ENCODE measurements around the gene ADPRM.
A peak's percentile ranks its signal among the peaks of the same experiment; 100 is the strongest.
"Not testable (repeated sequence)": the region's sequence is repeated elsewhere in the genome, so short reads cannot be mapped to it uniquely, and the experiment has no call there.

Gene ADPRM

DNA sequence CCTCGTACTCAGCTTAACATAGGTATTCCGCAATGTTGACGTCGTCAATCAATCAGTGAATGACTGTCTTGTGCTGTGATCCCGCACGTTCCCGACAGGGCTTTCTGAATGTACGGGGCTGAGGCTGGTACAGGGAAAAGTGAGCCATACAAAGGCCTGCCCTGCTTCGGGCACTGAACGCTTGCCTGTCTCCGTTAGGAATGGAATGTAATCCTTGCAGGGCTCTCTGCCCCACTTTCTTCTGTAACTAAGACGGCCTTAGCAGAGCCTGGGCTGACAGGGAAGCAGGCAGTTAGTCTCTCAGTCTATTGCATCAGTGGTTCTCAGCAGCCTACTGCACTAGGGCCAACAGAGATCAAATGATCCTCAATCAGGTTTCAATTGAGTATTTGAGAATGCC is 24.1 kb upstream of the ADPRM start:
- DNase-seq (no peak), ATAC-seq (no peak)
- peaks cover 20% of the 10 kb centered on the region for H3K36me3 Mint-ChIP-seq (ENCODE audit: low read depth)
- H3K27ac Mint-ChIP-seq, result no peak overlapping the region
- no peaks in the 10 kb centered on the region for H3K27me3 Mint-ChIP-seq
- no peak overlapping the region for H3K4me3 Mint-ChIP-seq
- no peaks in the 10 kb centered on the region for H3K4me1 Mint-ChIP-seq
- no peaks in the 10 kb centered on the region for H3K9me3 Mint-ChIP-seq

DNA sequence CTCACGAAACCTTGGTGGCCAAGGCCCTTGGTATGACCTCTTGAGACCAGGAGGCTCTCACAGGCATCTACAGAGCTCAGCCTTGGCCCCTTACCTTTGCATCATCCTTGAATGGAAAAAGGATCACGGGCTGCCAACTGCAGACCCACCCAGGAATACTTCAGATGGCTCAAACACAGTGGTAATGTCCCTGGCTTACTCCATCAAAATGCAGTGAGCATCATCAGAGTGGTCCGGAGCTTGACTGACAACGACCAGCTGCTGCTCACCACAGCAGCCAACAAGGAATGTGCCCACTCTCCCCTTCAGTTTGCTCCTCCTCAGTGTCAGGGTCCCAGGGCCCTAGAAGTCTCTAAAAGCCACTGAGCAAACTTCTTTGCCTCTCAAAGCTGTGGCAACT is 22.7 kb upstream of the ADPRM start:
- ATAC-seq (no peak), DNase-seq (no peak)
- Mint-ChIP-seq H3K27me3 (no peaks in the 10 kb centered on the region), H3K4me1 (no peaks in the 10 kb centered on the region), H3K4me3 (no peak overlapping the region), H3K9me3 (no peaks in the 10 kb centered on the region), H3K27ac (no peak overlapping the region), H3K36me3 (ENCODE audit: low read depth) (peaks cover 30% of the 10 kb centered on the region)

DNA sequence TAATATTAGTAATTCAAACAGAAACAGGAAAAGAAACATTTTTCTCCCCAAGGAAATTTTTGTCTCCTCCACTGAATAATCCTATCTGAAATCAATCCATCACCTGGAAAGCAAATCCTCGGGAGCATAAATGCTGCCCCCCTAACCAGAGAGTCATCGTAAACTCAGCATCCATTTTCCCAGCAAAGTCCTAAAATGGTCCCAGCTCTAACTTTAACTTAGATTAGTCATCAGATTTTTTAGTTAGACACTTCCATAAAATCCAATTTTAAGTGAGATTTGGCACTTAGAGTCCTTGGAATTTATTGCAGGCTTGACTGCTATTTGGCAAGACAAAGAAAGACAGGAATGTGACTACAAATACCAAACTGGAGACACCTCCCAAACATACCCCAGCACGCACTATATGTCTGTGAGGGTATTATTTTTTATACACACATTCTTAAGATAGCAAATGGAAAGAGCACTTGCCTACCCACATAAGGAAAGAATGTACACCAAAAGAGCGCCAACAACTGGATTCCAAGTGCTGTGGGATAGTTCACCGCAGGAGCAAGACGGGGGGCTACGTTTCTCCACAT is 15.4 kb upstream of the ADPRM start:
- peaks cover 78% of the 10 kb centered on the region for H3K36me3 Mint-ChIP-seq (ENCODE audit: low read depth)
- no peak overlapping the region for H3K27ac Mint-ChIP-seq
- H3K4me1 Mint-ChIP-seq, result no peaks in the 10 kb centered on the region
- H3K9me3 Mint-ChIP-seq, result no peaks in the 10 kb centered on the region
- no peak for ATAC-seq
- DNase-seq, result no peak
- H3K4me3 Mint-ChIP-seq, result no peak overlapping the region
- no peaks in the 10 kb centered on the region for H3K27me3 Mint-ChIP-seq

DNA sequence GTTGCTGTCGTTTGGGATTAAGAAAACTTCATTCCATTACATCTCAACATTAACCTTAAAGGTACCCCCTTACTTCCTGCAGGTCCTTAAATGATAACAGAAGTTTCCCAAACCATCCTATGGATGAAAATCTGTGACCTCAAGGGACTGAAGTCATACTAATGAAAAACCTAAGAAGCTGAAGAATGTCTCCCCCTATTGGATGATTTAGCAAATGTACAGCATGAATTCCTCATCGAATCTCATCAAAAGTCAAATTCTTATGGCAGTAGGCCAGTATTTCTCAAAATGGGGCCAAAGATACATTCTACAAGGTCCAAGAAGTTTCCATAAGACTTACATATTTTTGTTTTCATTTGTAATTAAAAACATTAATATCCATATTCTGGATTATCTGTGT is 13.5 kb upstream of the ADPRM start:
- DNase-seq (no peak), ATAC-seq (no peak)
- Mint-ChIP-seq H3K4me3 (no peak overlapping the region), H3K27ac (no peak overlapping the region), H3K36me3 (ENCODE audit: low read depth) (peaks cover 73% of the 10 kb centered on the region), H3K4me1 (peaks cover 6% of the 10 kb centered on the region), H3K27me3 (no peaks in the 10 kb centered on the region), H3K9me3 (no peaks in the 10 kb centered on the region)

DNA sequence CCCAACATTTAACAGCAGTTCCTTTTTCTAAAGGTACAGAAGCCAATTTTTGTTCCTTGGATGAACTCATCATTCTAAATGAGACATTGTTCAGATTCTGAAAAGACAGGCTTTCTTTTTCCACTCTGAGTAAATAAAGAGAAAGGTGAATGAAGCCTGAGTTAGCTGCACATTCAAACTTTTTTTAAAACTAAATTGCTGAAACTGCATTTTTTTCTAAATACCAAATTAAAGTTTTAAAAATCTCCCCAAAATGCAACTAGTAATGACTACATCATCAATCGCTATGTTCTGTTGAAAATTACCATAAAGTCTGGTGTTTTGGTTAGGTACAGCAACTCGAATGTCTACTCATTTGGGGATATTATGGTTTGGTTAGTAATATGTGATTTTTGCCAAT is 9.9 kb upstream of the ADPRM start:
- Mint-ChIP-seq H3K27me3 (no peaks in the 10 kb centered on the region), H3K4me3 (no peak overlapping the region), H3K27ac (no peak overlapping the region), H3K36me3 (ENCODE audit: low read depth) (peaks cover 72% of the 10 kb centered on the region), H3K4me1 (peaks cover 28% of the 10 kb centered on the region), H3K9me3 (no peaks in the 10 kb centered on the region)
- ATAC-seq (no peak), DNase-seq (no peak)

DNA sequence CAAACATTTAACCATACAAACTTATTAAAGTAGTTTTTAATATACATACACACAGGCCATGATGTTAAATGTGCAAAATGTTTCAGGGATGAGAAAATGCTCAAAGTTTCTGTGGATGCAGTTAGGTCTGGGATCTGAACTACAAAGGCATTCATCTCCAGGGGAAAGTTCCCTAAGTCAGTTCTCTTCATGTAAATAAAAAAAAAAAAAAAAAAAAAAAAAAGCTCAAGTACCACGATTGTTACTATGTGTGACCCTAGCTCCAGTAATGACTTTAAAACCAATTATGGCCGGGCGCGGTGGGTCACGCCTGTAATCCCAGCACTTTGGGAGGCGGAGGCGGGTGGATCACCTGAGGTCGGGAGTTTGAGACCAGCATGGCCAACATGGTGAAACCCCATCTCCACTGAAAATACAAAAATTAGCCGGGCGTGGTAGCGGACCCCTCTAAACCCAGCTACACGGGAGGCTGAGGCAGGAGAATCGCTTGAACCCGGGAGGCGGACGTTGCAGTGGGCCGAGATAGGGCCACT is 1.5 kb upstream of the ADPRM start:
- not testable (repeated sequence) for DNase-seq, H3K9me3 Mint-ChIP-seq, H3K27me3 Mint-ChIP-seq, ATAC-seq
- H3K27ac Mint-ChIP-seq, result peak overlapping the region; percentile 85
- peak overlapping the region; percentile 87 for H3K4me3 Mint-ChIP-seq
- peaks cover 57% of the 10 kb centered on the region for H3K4me1 Mint-ChIP-seq
- peaks cover 48% of the 10 kb centered on the region for H3K36me3 Mint-ChIP-seq (ENCODE audit: low read depth)

DNA sequence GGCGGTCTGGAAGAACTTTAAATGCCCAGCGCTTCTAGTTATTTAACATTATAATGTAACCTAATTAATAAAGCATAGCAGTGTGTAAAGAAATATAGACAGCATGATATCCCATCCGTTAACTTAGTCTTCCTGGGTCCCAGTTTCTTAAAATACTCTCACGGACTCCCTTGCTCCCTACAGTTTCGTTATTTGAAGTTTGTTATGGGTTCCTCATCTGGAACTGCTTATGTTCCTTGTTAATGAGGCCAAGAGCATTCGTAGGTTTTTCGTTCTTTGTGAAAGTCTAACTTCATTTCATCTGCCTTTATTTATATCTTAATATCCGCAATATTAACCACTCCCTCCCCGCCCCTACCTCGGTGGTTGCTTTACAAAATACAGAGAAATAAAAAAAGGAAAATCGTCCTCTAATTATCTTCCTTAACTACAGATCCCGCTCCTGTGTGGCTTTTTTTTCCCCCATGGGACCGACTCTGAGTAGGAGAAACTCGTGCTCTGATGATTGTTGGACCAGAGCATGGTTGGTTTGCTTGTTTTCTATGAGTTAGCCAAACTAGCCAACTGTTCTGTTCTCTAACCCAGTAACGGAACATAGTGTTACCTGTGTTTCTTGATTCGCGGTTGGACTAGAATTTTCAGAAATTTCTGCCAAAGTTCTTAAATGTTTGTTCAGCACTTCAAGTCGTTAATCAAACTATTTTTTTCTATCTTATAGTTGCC is 863 bp downstream of the ADPRM start:
- DNase-seq (no peak), ATAC-seq (no peak)
- no peaks in the 10 kb centered on the region for H3K27me3 Mint-ChIP-seq
- peak overlapping the region; percentile 91 for H3K27ac Mint-ChIP-seq
- H3K4me1 Mint-ChIP-seq, result peaks cover 65% of the 10 kb centered on the region
- H3K36me3 Mint-ChIP-seq (ENCODE audit: low read depth), result peaks cover 33% of the 10 kb centered on the region
- no peaks in the 10 kb centered on the region for H3K9me3 Mint-ChIP-seq
- peak overlapping the region; percentile 87 for H3K4me3 Mint-ChIP-seq

DNA sequence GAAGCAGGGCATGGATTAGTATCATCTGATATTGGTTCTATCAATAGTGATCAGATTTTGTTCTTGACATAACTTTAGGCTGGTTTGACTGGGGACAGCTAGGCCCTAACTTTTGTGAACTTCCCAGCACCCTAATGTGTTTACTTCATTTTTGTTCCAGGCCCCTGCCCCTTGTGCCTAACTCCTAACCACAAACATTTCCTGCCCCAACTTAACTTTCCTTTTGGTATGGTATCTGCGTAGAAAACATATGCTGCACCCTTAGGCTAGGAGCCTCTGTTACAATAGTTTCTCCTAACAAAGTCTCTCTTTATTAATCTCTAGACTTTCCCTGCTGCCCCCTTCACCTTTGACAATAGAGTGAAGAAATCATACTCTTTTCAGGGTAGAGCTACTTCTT is 2.5 kb downstream of the ADPRM start:
- Mint-ChIP-seq H3K4me1 (peaks cover 67% of the 10 kb centered on the region), H3K9me3 (no peaks in the 10 kb centered on the region), H3K4me3 (peak overlapping the region; percentile 62), H3K27ac (peak overlapping the region; percentile 88), H3K27me3 (no peaks in the 10 kb centered on the region), H3K36me3 (ENCODE audit: low read depth) (peaks cover 28% of the 10 kb centered on the region)
- DNase-seq (no peak), ATAC-seq (no peak)

DNA sequence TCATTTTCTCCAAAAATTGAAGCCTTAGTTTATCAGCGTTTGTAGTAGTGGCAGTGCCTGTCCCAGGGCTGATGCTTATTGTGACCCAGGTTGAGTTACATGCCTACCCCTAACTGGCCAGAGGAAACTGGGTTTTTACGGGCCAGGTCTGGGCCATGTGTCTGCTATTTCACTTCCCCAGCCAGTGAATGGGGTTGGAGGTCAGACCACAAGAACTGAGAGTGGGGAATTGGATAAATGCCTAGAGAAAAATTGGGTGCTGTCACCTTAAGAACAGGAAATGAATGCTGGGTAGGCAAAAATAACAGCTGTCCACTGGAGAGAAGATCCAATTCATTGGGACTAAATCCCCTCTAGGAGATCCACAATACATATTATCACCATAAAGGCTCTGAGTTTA is 5.2 kb downstream of the ADPRM start:
- H3K9me3 Mint-ChIP-seq, result no peaks in the 10 kb centered on the region
- peaks cover 27% of the 10 kb centered on the region for H3K36me3 Mint-ChIP-seq (ENCODE audit: low read depth)
- H3K4me1 Mint-ChIP-seq, result peaks cover 59% of the 10 kb centered on the region
- H3K27ac Mint-ChIP-seq, result peak overlapping the region; percentile 82
- ATAC-seq (no peak), DNase-seq (no peak)
- no peaks in the 10 kb centered on the region for H3K27me3 Mint-ChIP-seq
- H3K4me3 Mint-ChIP-seq, result peak overlapping the region; percentile 36

DNA sequence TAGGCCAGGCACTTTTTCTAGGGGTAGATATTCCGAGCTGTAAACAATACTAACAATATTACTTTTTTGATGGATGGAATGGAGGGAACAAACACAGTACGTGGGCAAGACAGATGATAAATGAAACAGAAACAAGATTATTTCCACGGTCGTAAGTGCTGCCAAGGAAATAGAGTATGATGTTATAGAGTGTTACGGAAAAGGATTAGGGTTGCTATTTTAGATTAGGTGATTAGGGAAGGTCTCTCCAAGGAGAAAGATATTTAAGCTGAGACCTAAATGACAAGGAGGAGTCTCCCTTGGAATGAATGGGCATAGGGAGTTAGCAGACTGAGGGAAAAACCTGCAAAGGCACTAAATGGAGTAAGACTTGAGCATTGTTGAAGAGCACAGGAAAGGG is 8.3 kb downstream of the ADPRM start:
- H3K27ac Mint-ChIP-seq, result peak overlapping the region; percentile 38

DNA sequence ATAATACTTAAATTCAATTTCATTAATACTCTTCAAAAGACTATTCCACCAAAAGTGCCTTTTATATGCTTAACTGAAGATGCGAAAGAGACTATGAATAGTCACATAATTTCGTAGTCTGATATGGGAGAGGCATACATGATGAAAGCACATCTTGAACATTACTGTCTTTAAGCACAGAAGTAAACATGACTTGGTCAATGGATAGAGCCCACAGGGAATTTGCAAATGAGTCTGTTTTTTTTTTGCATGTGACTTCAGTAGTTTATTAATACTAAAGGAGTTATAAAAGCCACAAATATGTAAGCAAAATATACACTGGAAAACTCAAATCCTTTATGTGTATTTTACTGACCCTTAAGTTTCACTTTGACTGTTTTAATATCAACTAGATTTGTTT is 15.9 kb downstream of the ADPRM start:
- no peak overlapping the region for H3K4me3 Mint-ChIP-seq
- peaks cover 3% of the 10 kb centered on the region for H3K4me1 Mint-ChIP-seq
- no peaks in the 10 kb centered on the region for H3K27me3 Mint-ChIP-seq
- DNase-seq (no peak), ATAC-seq (no peak)
- H3K27ac Mint-ChIP-seq, result peak overlapping the region; percentile 13
- peaks cover 33% of the 10 kb centered on the region for H3K36me3 Mint-ChIP-seq (ENCODE audit: low read depth)
- H3K9me3 Mint-ChIP-seq, result no peaks in the 10 kb centered on the region

More for the DNA sequence above, 8.3 kb downstream of the ADPRM start:
- no peak for DNase-seq
- Mint-ChIP-seq H3K9me3 (no peaks in the 10 kb centered on the region), H3K27me3 (no peaks in the 10 kb centered on the region), H3K36me3 (ENCODE audit: low read depth) (peaks cover 45% of the 10 kb centered on the region), H3K4me1 (peaks cover 42% of the 10 kb centered on the region), H3K4me3 (no peak overlapping the region)
- no peak for ATAC-seq

DNA sequence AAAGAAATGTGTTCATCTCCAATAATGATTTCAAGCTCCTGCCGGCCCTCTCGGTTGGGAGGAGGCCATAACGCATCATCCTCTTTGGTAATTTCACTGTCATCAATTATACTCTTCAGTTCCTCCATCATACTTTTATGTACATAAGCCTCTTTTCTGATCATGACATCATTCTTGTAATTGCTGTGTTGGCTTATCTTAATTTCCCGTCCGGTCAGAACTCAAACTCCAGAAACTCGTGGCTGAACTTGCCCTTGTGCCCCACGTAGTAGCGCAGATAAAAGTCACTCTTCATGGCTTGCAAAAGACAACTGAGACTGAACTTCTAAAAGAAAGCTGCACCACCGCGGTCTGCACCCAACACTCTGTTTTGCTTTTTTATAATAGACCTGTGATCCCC is 18.8 kb downstream of the ADPRM start:
- Mint-ChIP-seq H3K36me3 (ENCODE audit: low read depth) (peaks cover 11% of the 10 kb centered on the region), H3K27me3 (no peaks in the 10 kb centered on the region), H3K27ac (no peak overlapping the region)

DNA sequence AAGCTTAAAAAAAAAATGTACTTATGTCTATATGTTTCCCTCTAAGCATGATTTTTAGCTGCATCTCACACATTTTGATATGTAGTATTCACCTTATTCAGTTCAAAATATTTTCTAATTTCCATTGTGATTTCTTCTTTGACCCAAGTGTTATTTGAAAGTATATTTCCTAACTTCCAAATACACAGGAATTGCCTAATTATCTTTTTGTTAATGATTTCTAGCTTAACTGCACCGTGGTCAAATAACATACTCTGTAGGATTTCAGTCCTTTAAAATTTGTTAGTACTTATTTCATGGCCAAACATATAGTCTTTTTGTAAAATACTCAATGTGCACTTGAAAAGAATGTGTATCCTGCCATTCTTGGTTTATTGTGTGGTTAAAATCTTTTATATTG is 21.2 kb downstream of the ADPRM start:
- no peaks in the 10 kb centered on the region for H3K27me3 Mint-ChIP-seq
- DNase-seq (no peak), ATAC-seq (no peak)
- no peaks in the 10 kb centered on the region for H3K9me3 Mint-ChIP-seq
- H3K27ac Mint-ChIP-seq, result no peak overlapping the region
- peaks cover 3% of the 10 kb centered on the region for H3K4me1 Mint-ChIP-seq
- H3K4me3 Mint-ChIP-seq, result no peak overlapping the region
- H3K36me3 Mint-ChIP-seq (ENCODE audit: low read depth), result no peaks in the 10 kb centered on the region

More for the DNA sequence above, 18.8 kb downstream of the ADPRM start:
- ATAC-seq (no peak), DNase-seq (no peak)
- Mint-ChIP-seq H3K4me1 (peaks cover 3% of the 10 kb centered on the region), H3K4me3 (no peak overlapping the region), H3K9me3 (no peaks in the 10 kb centered on the region)

DNA sequence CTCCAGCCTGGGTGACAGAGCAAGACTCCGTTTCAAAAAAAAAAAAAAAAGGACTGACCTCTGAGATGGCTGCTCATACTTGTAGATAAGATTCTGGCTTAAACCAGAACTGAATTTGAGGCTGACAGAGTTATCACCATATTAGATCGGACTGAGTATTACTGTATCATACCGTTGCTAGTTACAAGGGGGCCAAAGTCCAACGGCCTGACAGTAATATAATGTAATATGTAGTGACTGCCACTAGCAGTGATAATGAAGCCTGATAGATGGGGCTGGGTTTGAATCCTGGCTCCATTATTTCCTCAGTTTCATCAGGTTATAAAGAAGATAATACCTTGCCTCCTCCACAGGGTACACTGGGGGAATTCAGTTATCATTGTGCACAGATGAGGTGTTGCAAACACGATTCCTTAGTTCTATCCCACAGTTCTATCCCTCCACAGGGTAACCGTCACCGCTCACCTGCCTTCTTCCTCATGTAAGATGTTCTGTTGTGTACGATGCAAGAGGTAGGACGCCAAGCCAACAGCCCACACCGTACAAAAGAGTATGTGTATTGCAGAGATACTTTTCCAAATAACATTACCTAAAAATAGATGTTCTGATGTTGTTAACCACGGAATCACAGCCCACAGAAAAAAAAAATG is 27.3 kb downstream of the ADPRM start:
- Mint-ChIP-seq H3K4me3 (no peak overlapping the region), H3K4me1 (peaks cover 11% of the 10 kb centered on the region), H3K27ac (no peak overlapping the region), H3K36me3 (ENCODE audit: low read depth) (no peaks in the 10 kb centered on the region), H3K27me3 (no peaks in the 10 kb centered on the region), H3K9me3 (no peaks in the 10 kb centered on the region)
- no peak for DNase-seq
- ATAC-seq, result no peak

DNA sequence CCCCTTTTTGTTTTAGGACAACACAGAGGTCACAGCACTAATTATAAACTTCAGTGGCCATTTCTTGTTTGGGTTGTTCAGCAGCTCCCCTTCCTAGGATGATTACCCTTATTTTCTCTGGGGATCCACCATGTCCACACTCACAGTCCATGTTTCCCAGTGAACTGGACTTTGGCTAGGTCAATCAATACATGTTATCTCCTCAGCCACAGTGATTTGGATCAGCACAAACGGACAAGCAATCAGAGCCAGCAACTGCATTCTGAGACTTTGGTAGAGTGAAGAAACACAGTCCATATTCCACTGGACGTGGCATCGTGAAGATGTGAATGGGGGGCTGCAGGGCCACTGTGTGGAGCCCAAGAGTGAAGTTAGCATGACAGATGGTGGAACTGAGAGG is 27.9 kb downstream of the ADPRM start:
- Mint-ChIP-seq H3K27me3 (no peaks in the 10 kb centered on the region), H3K4me1 (peaks cover 14% of the 10 kb centered on the region), H3K9me3 (no peaks in the 10 kb centered on the region), H3K36me3 (ENCODE audit: low read depth) (no peaks in the 10 kb centered on the region), H3K4me3 (no peak overlapping the region), H3K27ac (no peak overlapping the region)
- DNase-seq (no peak), ATAC-seq (no peak)

Measured in activated naive CD8-positive, alpha-beta T cell treated with anti-CD3 and anti-CD28 coated beads, Interleukin-2, amount 50 U/mL, for 24 hours (primary cell).